HG03354 (cell line): ENCODE measurements around the gene TSPAN15.

Experiments
- ATAC-seq: cut with Tn5 transposase; IDR thresholded peaks from one replicate; pipeline ENCODE4 v1.9.1; 2021; ENCODE audit warnings: mild to moderate bottlenecking; ENCODE audit not compliant: unreplicated experiment, poor library complexity, severe bottlenecking

The TSPAN15 gene

DNA sequence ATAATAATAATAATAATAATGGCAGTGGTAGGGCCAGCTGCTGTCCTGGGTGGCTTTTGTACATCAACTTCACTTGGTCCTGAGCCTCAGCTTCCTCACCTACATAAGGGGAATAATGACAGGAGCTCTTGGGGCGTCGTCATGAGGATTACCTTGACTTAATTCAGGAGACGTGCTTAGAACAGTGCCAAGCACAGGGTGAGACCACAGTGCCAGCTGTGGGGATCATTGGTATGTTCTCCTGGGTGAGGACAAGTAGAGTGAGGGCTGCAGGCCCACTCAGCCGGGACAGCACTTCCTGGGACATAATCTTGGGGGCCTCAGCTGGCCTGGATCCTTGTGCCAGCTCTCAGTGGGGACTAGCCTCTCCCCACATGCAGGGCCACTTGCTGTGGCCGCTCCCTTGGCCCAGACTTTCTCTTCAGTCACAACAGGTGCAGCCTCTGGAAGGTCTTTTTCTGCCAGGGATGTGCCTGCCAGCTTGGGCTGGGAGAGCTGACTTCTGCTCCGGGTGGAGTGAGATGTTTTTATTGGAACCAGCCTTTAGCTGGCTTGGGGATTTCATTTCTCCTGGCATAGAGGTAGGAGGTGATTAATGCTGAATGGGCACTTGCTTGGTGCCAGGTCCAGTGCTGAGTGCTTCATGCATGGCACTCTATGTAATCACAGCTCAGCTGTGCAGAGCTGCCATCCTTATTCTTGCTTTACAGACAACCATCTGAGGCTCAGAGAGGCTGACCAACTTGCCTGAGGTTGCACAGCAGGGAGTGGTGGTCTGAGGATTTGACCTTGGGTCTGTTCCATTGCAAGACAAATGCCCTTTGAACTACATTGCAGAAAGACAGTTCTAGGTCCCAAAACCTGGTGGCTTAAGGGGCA lies 45.3 kb downstream of the TSPAN15 start:
- no peak for ATAC-seq

DNA sequence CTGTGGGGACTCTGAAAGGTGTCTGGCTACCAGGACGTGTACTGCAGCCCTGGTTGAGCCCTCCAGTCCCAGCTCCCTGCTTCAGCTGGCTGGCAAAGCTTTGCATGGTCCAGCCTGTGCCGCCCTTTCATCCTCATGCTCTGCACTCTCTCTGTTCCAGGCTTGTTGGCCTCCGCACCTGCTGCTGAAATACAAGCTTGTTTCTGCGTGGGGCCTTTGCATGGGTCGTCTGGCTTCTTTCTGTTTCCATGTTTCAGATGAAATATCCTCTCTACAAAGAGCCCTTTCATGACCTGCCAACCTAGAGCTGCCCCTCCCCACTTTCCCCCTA lies 45.9 kb downstream of the TSPAN15 start:
- ATAC-seq = no peak

- ATAC-seq = no peak
Observed at GRCh38 chr10:69497611-69498390, 46.5 kb downstream of the TSPAN15 start.

DNA sequence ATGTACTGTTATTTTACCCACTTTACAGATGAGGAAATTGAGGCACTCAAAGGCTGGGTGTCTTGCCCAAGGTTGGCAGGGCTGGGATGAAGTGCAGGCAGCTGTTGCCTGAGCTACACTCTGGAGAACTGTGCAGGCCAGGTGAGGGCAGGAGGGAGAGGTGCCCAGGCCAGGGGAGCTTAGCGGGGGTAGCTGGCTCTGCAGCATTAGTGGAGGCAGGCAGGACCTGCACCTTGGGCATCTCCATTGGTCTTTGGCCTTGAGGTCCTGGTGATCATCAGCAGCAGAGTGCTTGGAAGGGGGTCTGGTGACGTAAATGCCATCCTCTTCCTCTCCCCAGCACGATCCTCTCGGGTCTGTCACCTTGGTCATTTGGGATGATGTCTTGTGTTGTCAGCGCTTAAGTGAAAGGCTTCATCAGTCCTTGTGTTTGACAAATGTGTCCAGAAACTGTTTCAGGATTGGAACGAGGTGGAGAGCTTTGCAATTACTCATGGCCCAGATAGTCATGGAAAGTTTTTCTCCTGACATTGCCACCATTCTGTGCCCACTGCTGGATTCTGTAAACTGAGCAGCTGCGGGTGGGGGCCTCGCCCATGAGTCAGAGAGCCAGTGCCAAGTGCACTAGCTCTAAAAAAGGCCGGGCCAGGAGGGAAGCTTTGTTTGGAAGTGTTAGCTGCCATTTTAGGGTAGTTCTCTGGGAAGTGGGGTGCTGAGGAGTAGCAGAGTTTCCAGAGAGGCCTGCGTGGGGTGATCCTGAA lies 47.6 kb downstream of the TSPAN15 start:
- ATAC-seq = no peak

- no peak for ATAC-seq
Observed at GRCh38 chr10:69499726-69500689, 48.7 kb downstream of the TSPAN15 start.

DNA sequence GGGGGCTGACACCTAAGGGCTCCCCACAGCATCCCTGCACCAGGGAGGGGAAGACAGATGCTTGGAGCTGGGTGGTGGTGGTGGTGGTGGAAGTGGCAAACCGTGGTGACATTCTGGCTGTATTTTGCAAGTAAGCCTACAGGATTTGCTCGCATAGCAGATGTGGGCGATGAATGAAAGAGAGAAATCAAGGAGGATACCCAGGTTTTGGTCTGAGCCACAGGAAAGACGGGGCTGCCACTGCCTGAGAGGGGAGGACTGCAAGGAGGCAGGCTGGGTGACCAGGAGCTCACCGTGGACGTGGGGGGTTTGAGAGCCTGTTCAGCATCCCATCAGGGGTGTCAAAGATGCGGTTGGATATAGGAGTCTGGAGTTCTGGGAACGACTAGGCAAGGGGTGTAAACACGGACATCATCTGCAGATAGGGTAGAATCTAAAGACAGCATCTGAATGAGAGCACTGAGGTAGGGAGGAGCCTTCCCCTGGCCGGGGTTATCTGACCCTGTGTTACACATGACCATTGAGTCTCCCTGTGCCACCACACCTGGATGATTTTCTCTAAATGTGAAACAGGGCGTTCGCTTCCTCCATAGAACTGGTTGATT lies 49.7 kb downstream of the TSPAN15 start:
- ATAC-seq = no peak

DNA sequence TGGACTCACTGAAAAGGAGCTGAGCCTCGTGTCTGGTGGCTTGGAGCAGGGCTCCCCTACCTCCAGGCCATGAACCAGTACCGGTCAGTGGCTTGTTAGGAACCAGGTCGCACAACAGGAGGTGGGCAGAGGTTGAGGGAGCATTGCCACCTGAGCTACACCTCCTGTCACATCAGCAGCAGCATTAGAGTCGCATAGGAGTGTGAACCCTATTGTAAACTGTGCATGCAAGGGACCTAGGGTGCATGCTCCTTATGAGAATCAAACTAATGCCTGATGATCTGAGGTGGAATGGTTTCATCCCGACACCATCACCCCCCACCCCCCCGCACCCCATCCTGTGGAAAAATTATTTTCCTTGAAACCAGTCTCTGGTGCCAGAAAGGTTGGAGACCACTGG lies 50.4 kb downstream of the TSPAN15 start:
- ATAC-seq = no peak

DNA sequence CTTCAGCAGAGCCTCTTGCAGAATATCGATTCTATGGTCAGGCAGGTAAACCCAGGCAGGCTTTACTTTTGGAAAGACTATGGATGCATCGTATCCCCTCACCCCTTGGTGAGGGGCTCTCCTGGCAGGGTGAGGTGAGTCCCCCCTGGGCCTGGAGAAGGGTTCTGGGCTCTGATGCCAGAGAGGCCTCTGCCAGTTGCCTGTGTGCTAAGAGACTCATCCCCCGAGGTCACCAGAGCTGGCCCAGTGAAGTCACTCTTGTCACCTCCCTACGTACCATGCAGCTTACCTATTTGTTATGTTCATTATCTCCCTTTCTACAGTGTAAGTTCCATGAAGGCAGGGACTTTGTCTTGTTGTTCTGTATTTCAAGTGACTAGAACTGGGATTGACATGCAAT lies 51.3 kb downstream of the TSPAN15 start:
- ATAC-seq = no peak

DNA sequence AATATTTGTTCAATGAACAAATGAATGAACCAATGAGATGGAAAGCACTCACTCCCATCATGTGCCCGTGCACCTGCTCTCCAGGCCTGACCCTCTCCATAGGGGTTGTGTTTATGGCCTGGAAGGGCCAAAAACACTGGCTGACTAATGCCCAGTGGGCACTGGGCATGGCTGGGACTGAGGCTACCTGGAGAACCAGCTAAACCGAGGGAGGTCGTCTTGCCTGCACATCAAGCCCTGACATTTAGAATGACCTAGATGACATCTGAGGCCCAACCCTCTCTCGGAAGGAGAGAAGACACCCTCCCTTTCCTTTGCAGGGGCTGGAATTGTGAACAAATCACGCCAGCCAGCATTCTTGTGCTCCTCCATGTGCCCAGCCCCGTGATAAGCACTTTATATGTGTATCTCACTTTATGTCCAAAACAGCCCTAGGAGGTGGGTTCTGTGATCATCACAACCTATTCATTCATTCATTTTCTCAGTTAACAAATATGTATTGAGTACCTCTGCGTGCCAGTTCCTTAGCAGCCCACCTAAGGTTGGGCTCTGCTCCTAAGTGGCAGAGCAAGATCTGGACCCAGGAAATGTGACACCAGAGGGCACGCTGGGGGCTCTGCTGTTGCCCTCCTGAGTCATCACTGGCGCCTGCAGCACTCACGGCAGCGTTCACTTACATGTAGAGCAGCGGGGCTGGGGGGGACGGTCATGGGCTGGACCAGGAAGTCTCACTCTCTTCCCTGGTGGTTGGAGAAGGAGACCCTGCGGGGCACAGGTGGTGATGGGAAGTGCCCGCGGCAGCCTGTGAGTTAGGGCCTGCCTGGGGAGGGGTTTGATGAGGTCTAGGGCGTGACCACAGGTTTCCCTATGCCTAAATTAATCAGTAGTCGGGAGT lies 52.0 kb downstream of the TSPAN15 start:
- ATAC-seq = no peak

DNA sequence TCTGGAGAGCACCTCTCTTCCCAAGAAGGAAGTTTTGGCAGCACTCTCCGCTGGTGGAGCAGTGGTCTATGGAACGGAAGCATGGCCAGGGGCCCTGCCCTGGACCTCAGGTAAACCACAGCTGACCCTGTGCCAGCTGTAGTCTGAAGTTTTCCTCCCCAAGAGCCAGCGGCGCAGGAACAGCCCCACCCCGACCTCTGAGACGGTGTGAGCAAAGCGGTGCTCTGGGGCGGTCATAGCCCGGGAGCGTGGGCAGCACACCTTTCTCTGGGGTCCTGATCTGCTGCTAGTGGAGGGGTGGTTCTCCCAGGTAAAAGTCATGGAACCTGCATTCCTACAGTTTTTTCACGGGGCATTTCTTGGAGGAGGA lies 52.6 kb downstream of the TSPAN15 start:
- no peak for ATAC-seq

GRCh38 chr10:69504576-69505250 lies 53.4 kb downstream of the TSPAN15 start:
- no peak for ATAC-seq

DNA sequence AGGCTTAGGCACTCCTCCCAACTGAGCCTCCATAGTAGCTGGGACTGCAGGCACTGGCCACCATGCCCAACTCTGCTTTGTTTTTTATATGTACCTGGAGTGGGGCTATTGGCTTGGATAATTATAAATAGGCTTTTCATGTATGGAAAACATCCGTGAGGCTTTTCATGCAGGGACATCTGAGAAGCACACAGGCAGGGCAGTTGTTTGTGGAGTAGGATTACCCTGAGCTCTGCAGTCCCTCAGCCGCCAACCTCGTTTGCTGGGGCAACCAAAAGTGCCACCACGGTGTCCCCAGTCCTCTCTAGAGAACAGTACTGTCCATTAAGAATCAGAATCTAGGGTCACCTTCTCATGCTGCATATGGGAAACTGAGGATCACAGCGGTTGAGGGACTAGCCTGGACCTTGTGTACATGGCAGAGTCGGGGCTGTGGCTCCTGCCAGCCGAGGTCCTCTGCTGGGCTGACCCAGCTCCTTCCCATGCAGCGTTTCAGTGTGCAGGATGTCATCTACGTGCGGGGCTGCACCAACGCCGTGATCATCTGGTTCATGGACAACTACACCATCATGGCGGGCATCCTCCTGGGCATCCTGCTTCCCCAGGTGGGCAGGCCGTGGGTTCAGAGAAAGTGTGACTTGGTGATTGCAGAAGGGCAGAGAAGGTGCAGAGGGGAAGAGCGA lies 54.5 kb downstream of the TSPAN15 start:
- ATAC-seq = no peak

DNA sequence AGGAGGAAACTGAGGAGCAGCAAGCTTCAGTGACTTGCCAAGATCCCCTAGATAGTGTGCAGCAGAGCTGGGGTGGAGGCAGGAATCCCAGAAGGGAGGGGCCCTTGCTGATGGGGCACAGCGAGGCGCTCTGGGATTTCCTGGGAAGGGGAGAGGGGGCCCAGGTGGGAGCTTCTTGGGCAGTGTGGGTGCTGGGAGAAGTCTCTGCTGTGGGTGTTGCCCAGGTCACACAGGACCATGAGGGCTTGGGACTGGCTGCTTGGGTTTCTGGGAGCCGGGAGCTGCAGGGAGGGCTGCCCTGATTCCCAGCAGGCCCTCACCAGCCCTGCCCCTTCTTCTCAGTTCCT lies 55.2 kb downstream of the TSPAN15 start:
- ATAC-seq = no peak

- no peak for ATAC-seq
Observed at GRCh38 chr10:69506834-69507713, 55.8 kb downstream of the TSPAN15 start.

DNA sequence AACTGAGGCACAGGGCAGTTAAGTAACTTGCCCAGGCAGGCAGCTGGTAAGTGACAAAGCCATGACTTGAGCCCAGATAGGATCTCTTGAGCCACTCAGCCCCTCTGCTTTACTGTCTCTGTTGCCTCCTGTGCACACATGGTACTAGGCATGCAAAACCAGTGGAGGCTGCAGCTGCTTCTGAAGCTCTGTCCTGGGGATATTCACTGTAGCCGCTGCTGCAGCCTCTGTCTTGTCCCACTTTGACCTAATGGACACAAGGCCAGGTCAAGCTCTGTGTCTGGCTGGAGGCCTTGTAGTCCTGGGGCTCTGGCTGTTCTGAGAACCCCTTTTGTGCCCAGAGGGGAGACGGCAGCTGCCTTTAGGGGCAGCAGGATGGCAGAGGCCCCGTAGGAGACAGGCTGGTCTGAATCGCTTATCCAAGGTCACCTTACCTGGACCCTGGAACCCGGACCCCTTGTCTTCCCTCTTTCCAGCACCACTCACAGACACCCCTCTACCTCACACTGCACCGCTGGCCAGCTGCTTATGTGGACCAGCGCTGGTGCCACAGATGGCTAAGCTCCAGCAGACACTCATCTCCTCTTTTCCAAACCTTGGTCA lies 57.6 kb downstream of the TSPAN15 start:
- ATAC-seq = no peak

DNA sequence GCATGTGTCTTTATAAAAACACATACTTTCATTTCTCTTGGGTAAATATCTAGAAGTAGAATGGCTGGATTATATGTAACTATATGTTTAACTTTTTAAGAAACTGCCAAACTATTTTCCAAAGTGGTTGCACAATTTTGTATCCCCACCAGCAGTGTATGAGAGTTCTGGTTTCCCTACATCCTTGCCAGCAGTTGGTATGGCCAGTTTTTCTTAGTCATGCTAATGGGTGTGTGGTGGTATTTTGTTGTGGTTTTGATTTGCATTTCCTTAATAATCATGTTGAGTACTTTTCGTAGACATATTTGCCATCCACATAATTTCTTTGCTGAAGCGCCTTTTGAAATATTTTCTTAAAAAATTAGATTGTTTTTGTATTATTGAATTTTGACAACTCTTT lies 61.6 kb downstream of the TSPAN15 start:
- ATAC-seq = no peak
